ENCODE results near the gene DEFB114.

The DEFB114 gene

GRCh38 chr6:49929340-49929739 lies 34.6 kb downstream of the DEFB114 start:
- Mint-ChIP-seq H3K36me3 (ENCODE audit: insufficient read depth) (peaks cover 4% of the 10 kb centered on the region), H3K27ac (ENCODE audit: low read depth) (no peak overlapping the region), H3K27me3 (no peaks in the 10 kb centered on the region), H3K4me3 (no peak overlapping the region), H3K9me3 (peaks cover 11% of the 10 kb centered on the region), H3K4me1 (no peaks in the 10 kb centered on the region)
- no peak for ATAC-seq (replicated peaks; ENCODE audit: extremely low read depth, poor library complexity, severe bottlenecking)
- no peak for DNase-seq (ENCODE audit: low spot score in 2 of 2)

DNA sequence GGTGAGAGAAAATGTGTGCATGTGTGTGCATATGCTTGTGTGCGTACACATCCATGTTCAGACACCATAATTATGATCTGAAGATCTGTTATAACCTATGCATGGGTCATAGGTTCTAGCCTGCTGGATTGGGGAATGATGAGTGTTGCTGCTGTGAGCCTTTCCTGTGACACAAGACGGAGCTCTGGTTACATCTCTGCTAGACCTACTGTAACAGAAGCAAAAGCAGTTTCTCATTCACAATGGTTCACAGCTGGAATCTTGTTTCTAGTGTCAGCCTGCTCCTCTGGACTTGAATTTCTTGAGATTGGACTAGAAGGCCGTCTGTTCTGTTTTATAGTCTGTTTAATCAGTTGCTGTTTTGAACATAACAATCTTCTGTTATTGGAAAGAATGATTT lies 40.1 kb downstream of the DEFB114 start:
- Mint-ChIP-seq H3K27me3 (no peaks in the 10 kb centered on the region), H3K4me1 (no peaks in the 10 kb centered on the region), H3K27ac (ENCODE audit: low read depth) (no peak overlapping the region), H3K9me3 (peaks cover 22% of the 10 kb centered on the region), H3K36me3 (ENCODE audit: insufficient read depth) (peaks cover 1% of the 10 kb centered on the region), H3K4me3 (no peak overlapping the region)
- ATAC-seq (replicated peaks; ENCODE audit: extremely low read depth, poor library complexity, severe bottlenecking) (no peak), DNase-seq (ENCODE audit: low spot score in 2 of 2) (no peak)

GRCh38 chr6:49919935-49920644 lies 43.9 kb downstream of the DEFB114 start:
- Mint-ChIP-seq H3K4me1 (no peaks in the 10 kb centered on the region), H3K9me3 (peaks cover 26% of the 10 kb centered on the region), H3K36me3 (ENCODE audit: insufficient read depth) (no peaks in the 10 kb centered on the region), H3K4me3 (no peak overlapping the region), H3K27ac (ENCODE audit: low read depth) (no peak overlapping the region), H3K27me3 (no peaks in the 10 kb centered on the region)
- ATAC-seq (replicated peaks; ENCODE audit: extremely low read depth, poor library complexity, severe bottlenecking) (no peak), DNase-seq (ENCODE audit: low spot score in 2 of 2) (no peak)

DNA sequence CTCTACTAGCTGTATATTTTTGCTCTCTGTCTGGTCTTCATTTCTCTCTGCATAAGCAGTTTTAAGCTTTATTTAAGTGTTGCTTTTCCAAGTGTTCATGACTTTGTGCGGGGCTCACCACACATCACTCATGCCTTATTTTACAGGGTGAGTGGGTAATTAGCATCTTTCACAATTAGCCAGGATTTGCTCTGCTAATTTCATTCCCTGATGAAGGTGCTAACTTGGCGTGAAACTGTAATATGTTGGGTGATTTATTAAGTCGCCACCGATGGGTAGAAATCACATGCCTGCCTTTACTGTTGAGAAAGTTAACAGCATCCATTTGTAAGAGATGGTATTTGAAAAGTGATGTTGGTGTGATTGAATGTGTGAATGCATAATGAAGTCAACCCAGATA lies 44.7 kb downstream of the DEFB114 start:
- Mint-ChIP-seq H3K4me3 (no peak overlapping the region), H3K27me3 (no peaks in the 10 kb centered on the region), H3K27ac (ENCODE audit: low read depth) (no peak overlapping the region), H3K4me1 (no peaks in the 10 kb centered on the region), H3K9me3 (peaks cover 25% of the 10 kb centered on the region), H3K36me3 (ENCODE audit: insufficient read depth) (no peaks in the 10 kb centered on the region)
- ATAC-seq (replicated peaks; ENCODE audit: extremely low read depth, poor library complexity, severe bottlenecking) (no peak), DNase-seq (ENCODE audit: low spot score in 2 of 2) (no peak)

DNA sequence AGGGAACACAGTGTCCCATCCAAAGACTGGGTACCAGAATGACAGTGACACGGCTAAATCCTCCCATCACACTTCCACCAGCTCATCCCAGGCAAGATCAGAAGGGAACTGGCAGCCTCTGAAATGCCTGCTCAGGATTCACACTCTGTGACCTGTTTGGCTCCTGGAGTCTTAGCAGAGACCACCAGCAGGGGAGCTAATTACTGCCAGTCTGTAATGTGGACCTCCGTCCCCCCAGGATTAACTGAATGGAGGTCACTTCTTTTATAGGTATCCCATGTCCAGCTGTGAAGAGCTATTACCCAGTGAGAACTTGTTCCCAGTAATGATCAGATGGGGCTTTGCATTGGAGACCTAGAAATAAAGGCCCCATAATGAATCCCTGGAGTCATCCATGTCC lies 45.2 kb downstream of the DEFB114 start:
- Mint-ChIP-seq H3K27ac (ENCODE audit: low read depth) (no peak overlapping the region), H3K9me3 (peaks cover 25% of the 10 kb centered on the region), H3K4me1 (no peaks in the 10 kb centered on the region), H3K27me3 (no peaks in the 10 kb centered on the region), H3K4me3 (no peak overlapping the region), H3K36me3 (ENCODE audit: insufficient read depth) (no peaks in the 10 kb centered on the region)
- DNase-seq (ENCODE audit: low spot score in 2 of 2) (no peak), ATAC-seq (replicated peaks; ENCODE audit: extremely low read depth, poor library complexity, severe bottlenecking) (no peak)

DNA sequence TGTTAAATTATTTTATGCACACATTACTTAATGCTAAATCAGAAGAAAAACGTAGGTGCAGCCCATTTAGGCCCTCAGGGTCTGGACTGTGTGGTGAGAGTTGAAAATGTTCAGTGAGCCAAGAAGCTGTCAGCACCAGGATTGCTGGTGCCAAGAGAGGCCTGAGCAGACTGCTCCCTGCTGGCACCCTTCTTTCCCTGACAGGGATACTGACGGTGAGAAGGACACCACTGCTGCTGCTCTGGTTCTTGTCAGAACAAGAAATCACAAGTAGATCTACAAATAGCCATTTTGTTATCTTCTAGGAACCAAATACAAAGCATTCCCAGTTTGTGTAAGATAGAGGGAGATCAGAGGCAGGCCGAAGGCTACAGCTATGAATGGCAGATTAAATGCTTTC lies 48.9 kb downstream of the DEFB114 start:
- H3K36me3 Mint-ChIP-seq (ENCODE audit: insufficient read depth) = no peaks in the 10 kb centered on the region
- H3K27me3 Mint-ChIP-seq = no peaks in the 10 kb centered on the region
- no peaks in the 10 kb centered on the region for H3K4me1 Mint-ChIP-seq
- ATAC-seq (replicated peaks; ENCODE audit: extremely low read depth, poor library complexity, severe bottlenecking) (no peak), DNase-seq (ENCODE audit: low spot score in 2 of 2) (no peak)
- peaks cover 21% of the 10 kb centered on the region for H3K9me3 Mint-ChIP-seq
- H3K27ac Mint-ChIP-seq (ENCODE audit: low read depth) = no peak overlapping the region
- H3K4me3 Mint-ChIP-seq = no peak overlapping the region

DNA sequence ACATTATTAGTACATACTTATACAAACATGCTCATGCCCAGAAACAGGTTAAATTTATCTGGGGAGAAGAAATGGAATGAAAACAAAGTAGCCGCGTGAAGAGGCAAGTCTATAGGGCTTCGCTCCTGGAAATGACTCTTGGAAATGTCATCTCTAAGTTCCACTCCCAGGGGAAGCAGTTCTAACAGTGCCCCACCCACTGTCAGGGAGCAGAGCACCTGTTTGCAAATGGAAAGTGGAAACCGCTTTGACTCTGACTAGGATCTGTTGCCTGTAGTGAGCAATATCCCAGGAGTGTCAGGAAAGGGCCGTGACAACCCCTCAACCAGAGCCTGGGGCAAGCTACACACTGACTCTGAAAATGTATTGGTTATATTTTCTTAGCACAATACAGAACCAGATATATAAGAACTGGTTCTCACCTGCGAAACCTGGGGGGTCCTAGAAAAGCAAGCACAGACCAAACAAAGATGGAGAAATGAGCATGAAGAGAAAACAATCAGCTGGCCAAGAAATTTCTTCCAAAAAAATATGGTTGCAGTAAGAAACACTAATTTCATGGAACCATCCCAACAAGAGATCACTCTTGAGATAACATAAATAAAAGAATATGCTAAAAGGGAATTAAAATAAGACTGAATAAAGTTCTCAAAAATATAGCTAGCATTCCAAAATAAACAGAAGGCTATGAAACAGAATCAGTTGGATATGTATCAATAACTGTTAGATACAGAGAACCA lies 50.2 kb downstream of the DEFB114 start:
- no peak for DNase-seq (ENCODE audit: low spot score in 2 of 2)

DNA sequence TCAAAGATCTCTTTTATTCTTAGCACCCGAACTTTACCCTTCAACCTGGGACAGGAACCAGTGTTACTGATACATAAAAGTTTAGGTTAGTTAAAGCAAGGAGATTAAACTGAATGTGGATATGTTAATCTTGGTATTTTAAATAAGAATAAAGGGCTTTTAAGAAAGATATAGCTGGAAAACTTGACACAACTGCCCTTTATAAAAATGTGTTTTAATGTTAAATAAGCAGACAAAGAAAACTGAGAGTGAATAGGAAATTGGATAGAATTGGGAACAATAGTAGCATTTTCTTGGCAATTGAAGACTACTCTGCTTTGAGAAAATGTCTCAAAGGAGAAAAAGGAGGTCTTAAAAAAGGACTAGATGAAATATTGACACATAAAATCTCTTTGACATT lies 51.8 kb downstream of the DEFB114 start:
- no peak overlapping the region for H3K27ac Mint-ChIP-seq (ENCODE audit: low read depth)
- H3K4me3 Mint-ChIP-seq = no peak overlapping the region
- no peaks in the 10 kb centered on the region for H3K36me3 Mint-ChIP-seq (ENCODE audit: insufficient read depth)
- no peaks in the 10 kb centered on the region for H3K4me1 Mint-ChIP-seq
- no peak for ATAC-seq (replicated peaks; ENCODE audit: extremely low read depth, poor library complexity, severe bottlenecking)
- H3K9me3 Mint-ChIP-seq = peaks cover 14% of the 10 kb centered on the region
- no peak for DNase-seq (ENCODE audit: low spot score in 2 of 2)
- H3K27me3 Mint-ChIP-seq = no peaks in the 10 kb centered on the region

More for the DNA sequence above, 50.2 kb downstream of the DEFB114 start:
- Mint-ChIP-seq H3K4me1 (no peaks in the 10 kb centered on the region), H3K36me3 (ENCODE audit: insufficient read depth) (no peaks in the 10 kb centered on the region), H3K4me3 (no peak overlapping the region), H3K27ac (ENCODE audit: low read depth) (no peak overlapping the region), H3K27me3 (no peaks in the 10 kb centered on the region), H3K9me3 (peaks cover 18% of the 10 kb centered on the region)
- ATAC-seq (replicated peaks; ENCODE audit: extremely low read depth, poor library complexity, severe bottlenecking) = no peak

GRCh38 chr6:49911252-49911651 lies 52.7 kb downstream of the DEFB114 start:
- no peaks in the 10 kb centered on the region for H3K4me1 Mint-ChIP-seq
- DNase-seq (ENCODE audit: low spot score in 2 of 2) (no peak), ATAC-seq (replicated peaks; ENCODE audit: extremely low read depth, poor library complexity, severe bottlenecking) (no peak)
- H3K36me3 Mint-ChIP-seq (ENCODE audit: insufficient read depth) = no peaks in the 10 kb centered on the region
- no peak overlapping the region for H3K27ac Mint-ChIP-seq (ENCODE audit: low read depth)
- H3K9me3 Mint-ChIP-seq = peaks cover 14% of the 10 kb centered on the region
- H3K4me3 Mint-ChIP-seq = no peak overlapping the region
- no peaks in the 10 kb centered on the region for H3K27me3 Mint-ChIP-seq

All from central memory CD8-positive, alpha-beta T cell (primary cell).